Medulla oblongata (tissue), 1 donor: ENCODE results near the gene GASK1A.
"Not testable (repeated sequence)": the region's sequence is repeated elsewhere in the genome, so short reads cannot be mapped to it uniquely, and the experiment has no call there.

Experiments
- DNase-seq: peaks from one replicate; pipeline ENCODE4 v3.0.0-alpha.2; 2015; ENCODE audit errors: extremely low spot score

Gene GASK1A

GRCh38 chr3:43031889-43032545 is 52.9 kb downstream of the GASK1A start:
- DNase-seq = no peak

DNA sequence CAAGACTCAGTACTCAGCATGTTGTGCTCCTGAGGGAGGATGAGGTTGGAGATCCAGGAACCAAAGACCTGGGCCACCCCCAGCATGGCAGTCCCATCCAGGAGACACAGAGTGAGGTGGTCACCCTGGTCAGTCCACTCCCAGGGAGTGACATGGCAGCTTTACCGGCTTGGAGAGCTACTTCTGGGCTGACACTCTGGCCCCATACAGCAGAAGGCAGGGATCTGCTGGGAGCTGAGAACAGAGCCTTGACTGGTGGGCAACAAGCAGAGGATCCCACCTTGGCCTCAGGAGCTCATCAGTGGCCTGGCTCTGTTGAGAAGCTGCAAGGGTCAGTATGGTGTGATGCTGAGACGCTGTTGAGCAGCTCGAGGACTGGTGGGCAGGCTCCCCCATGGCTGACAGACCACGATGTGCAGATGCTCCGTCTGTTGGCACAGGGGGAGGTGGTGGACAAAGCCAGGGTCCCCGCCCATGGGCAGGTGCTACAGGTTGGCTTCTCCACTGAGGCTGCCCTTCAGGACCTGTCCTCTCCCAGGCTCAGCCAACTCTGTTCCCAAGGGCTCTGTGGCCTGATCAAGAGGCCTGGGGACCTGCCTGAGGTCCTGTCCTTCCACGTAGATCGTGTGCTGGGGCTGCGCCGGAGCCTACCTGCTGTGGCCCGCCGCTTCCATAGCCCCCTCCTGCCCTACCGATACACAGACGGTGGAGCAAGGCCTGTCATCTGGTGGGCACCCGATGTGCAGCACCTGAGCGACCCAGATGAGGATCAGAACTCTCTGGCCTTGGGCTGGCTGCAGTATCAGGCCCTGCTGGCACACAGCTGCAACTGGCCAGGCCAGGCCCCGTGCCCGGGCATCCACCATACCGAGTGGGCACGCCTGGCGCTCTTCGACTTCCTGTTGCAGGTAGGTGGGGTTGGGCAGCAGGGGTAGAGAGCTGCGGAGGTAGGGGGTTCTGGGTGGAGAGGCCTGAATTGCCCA is 53.8 kb downstream of the GASK1A start:
- no peak for DNase-seq

GRCh38 chr3:43034200-43034599 is 55.1 kb downstream of the GASK1A start:
- no peak for DNase-seq

DNA sequence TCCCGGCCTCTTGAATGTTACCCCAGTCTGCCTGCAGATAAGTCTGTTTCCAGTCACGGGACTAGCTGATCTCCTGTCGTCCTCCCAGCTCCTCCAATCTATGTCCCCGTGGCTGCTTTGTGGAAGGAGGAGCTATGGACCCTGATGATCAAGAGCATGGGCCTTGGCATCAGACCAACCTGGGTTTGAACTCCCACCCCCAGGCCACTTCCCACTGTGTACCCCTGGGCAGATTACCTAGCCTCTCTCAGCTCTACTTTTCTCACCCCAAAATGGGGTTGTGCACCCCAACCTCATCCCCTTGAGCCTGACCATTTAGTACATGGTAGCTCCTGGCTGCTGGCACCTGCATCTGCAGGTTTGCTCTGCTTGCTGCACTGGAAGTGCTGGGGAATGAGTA is 55.8 kb downstream of the GASK1A start:
- DNase-seq = no peak

DNA sequence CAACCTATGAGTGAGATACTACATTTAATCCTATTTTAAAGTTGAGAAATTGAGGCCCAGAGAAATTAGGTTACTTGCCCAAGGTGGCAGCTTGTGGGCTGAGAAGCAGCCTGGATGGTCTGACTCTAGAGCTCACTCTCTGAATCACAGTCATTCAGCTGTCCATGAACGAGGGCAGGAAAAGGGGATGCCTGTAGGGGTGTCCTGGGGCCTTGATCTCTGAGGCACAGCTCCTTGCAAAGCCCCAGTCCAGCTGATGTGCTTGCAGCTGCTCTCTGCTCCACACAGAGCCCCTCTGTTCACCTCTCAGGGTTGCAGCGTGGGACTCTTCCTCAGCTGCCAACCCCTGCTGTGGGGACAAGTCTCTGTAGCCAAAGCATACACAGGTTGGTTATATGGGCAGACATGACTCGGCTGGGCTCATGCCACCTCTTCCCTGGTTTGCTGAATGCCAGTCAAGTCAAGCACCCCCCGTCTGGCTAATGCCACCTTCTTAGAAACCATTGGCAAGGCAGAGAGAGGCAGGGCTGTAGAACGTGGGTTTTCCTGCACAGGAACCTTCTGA is 56.8 kb downstream of the GASK1A start:
- DNase-seq = no peak

- DNase-seq = no peak
Measured at GRCh38 chr3:43036621-43037423, 57.7 kb downstream of the GASK1A start.

DNA sequence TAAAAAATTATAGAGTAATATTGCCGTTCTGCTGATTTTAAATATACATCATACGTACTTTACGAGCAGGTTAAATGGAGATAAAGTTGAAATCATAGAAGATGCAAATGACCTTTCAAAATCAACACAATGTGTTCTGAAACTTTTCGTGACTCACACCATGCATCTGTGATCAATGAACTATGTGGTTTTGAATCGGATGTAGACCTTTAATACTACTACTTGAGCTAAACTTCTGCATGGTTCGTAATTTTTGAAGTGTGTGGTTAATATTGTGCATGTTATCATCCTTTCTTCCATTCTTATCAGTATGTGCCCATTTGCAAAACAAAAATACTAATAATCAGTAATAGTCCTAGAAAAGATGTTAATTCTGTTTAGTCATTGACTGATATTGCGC is 58.9 kb downstream of the GASK1A start:
- no peak for DNase-seq

DNA sequence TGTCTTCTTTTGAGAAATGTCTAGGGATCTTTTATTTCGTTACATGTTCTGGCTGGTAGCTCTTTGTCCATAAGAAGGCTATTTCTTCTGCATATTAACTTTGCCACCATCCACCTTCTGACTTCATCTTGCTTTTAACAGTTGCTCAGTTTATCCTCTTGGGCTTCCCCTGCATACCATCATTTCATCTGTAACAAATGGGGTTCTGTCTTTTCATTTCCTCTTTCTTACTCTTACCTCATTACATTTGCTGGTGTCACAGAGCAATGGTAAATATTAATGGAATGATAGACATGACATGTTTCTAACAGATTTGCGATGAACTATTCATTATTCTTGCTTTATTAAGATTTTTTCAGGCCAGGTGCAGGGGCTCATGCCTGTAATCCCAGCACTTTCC is 62.4 kb downstream of the GASK1A start:
- no peak for DNase-seq

DNA sequence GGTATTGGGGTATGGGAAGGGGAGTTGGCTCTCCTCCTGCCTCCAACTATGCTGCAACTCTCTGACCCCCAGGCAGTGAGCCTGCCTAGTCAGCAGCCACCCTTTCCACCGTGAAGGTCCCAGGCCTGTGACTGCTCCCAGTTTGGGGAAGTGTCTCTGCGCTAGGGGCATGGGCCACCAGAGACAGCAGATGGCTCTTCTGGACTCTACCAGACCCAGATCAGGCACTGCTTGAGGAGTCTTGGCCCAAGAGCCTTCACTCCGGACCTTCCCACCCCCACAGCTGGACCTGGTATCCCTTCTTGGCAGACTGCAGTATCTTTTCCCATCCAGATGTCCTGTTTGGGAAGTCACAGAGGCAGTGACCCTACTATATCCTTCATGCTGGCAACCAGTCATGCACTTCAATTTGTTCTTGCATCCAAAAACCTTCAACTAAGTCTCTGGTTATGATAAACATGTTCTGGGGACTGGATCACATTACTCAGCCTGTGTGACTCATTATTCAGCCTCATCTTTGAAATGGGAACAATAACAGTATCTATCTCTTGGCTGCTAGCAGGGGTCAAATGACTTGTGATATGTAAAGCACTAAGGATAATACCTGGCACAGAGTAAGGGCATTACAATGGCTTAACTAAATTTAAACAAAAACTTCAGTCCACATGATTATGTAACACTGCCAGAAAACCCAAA is 64.1 kb downstream of the GASK1A start:
- DNase-seq = no peak

DNA sequence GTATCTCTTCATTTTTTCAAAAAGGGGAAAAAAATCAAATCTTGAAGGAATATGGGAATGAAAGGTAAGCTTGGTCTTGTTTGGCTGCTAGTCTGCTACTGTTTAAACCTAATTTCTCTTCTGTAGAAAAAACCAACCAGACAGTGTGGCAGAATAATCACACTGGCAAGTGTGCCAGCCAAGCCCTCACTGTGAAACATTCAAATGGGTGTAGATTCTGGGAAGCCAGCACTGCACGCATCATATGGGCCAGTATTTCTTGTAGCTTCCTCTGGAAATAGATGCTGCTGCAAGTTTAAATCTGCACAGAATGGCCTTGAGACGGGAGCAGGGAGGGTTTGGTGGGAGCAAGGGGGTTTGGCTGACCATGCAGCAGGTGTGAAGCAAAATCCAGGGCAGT is 64.7 kb downstream of the GASK1A start:
- DNase-seq = no peak

DNA sequence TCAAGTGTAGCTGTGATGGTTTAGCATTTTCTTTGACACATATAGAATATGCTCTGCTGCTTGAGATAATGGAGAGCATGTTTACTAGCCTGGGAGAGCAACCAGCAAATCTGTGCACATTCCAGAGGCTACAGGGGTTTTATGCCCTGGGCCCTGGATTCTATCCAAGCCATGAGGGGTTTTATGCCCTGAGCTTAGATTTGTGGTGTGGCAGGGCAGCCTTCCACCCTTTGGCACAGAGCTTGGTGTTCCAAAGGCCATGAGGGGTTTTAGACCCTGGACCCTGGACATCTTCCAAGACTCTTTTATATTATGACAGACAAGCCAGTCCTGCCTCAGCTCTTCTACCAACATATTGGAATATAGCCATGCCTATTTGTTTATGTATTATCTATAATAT is 66.0 kb downstream of the GASK1A start:
- DNase-seq = not testable (repeated sequence)

GRCh38 chr3:43046583-43046982 is 67.5 kb downstream of the GASK1A start:
- DNase-seq = no peak

- DNase-seq = no peak
Measured at GRCh38 chr3:43048470-43048869, 69.4 kb downstream of the GASK1A start.

DNA sequence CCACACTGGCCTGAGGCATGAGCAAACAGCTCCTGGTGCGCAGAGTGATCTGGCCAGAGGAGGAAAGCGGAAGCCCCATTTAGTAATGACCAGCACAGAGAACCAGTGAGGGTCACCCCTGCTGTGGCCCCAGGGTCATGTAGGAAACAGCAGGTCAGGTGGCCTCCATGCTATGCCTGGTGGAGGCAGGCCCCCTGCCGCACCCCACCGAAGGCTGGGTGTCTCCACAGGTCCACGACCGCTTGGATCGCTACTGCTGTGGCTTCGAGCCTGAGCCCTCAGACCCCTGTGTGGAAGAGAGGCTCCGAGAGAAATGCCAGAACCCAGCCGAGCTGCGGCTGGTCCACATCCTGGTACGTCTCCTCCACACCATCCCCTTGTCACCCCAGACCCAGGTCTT is 74.2 kb downstream of the GASK1A start:
- DNase-seq = no peak

DNA sequence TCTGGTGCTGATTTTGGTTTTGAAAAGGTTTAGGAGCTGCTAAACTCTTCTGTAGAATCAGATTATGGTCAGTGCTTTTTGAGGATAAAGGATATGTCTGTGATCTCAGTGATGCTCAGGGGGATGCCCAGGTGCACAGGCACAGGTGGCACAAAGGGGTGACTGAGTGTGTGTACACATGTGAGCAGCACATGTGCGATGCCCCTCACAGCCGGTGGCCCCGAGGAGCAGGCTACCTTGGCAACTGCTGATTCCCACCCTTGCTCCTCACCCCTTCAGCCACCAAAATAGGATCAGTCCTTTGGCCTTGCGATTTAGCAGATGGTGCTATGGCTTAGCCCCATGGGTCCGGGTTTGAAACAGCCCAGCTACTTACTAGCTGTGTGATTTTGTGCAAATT is 75.6 kb downstream of the GASK1A start:
- no peak for DNase-seq

- DNase-seq = no peak
Measured at GRCh38 chr3:43055393-43055792, 76.3 kb downstream of the GASK1A start.

GRCh38 chr3:43055806-43056770 is 77.0 kb downstream of the GASK1A start:
- DNase-seq = no peak

DNA sequence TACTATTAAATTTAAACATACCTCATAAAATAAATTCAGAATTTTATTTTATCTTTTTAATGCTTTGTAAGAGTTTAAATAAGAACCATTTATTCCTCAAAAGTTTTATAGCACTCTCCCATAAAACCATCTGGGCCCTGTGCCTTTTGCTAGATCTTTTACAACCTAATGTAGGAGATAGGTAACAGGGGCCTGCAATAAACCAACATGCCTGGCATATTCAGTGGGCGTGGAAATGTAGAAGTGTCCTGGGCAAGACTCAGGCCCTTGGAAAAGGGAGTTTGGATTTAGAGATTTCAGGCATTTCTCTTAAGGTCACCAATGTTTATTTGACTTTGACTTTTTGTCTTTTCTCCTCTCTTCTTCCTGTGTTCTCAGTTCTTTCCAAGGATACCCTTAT is 80.3 kb downstream of the GASK1A start:
- no peak for DNase-seq

GRCh38 chr3:43061101-43061895 is 82.2 kb downstream of the GASK1A start:
- DNase-seq = no peak
